ENCODE data around the gene KCNAB3. TPM values are rescaled to one million over a fixed set of nuclear protein-coding genes. Genes with fewer than 3 reads are reported as not detected.

KCNAB3 gene
- total RNA-seq, 1 donor from 2014 or later = 0.29 TPM

DNA sequence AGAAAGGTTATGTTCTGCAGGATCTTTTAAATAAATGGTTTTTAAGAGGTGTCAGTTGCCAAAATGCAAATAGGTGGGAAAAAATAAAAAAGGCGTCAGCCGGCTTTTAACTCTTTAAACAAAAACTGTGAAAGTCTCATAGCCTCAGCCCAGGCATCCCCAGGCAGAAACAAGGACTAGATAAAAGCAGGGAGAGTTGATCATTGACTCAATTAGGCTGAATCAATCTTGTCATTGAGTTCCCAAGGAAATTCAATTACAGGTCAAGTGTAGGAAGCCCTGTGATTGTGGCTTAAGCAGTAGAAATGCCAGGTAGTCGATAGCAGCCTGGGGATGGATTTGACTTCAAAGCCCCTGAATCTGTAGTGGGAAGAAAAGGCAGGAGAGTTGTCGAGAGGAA lies 42.0 kb upstream of the KCNAB3 start:
- H3K4me3 ChIP-seq (ENCODE audit: low read depth, low read length) = no peak overlapping the region
- H3K36me3 ChIP-seq (ENCODE audit: control insufficient read depth, insufficient read depth, low read length) = no peaks in the 10 kb centered on the region
- DNase-seq (ENCODE audit: low read depth) = no peak
- TF ChIP-seq, protein P1, sequence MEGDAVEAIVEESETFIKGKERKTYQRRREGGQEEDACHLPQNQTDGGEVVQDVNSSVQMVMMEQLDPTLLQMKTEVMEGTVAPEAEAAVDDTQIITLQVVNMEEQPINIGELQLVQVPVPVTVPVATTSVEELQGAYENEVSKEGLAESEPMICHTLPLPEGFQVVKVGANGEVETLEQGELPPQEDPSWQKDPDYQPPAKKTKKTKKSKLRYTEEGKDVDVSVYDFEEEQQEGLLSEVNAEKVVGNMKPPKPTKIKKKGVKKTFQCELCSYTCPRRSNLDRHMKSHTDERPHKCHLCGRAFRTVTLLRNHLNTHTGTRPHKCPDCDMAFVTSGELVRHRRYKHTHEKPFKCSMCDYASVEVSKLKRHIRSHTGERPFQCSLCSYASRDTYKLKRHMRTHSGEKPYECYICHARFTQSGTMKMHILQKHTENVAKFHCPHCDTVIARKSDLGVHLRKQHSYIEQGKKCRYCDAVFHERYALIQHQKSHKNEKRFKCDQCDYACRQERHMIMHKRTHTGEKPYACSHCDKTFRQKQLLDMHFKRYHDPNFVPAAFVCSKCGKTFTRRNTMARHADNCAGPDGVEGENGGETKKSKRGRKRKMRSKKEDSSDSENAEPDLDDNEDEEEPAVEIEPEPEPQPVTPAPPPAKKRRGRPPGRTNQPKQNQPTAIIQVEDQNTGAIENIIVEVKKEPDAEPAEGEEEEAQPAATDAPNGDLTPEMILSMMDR (IDR thresholded peaks at IDR 0.05; ENCODE audit: insufficient read depth, low read length, poor library complexity, severe bottlenecking) = no peak
- H3K27me3 ChIP-seq (ENCODE audit: control insufficient read depth, insufficient read depth, low read length) = no peaks in the 10 kb centered on the region

DNA sequence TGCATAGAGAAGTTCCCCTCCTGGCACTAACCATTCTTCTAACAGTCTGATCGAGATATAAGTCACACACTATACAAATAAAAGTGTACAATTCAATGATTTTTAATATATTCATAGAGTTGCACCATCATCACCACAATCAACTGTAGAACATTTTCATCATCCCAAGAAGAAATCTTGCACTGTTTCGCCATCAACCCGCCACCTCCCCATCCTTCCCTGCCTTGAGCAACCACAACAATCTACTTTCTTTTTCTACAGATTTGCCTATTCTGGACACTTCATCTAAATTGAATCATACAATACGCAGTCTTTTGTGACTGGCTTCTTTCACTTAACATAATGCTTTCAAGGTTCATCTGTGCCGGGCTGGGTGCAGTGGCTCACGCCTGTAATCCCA lies 39.8 kb upstream of the KCNAB3 start:
- Histone ChIP-seq H3K4me3 (ENCODE audit: low read depth, low read length) (no peak overlapping the region), H3K36me3 (ENCODE audit: control insufficient read depth, insufficient read depth, low read length) (no peaks in the 10 kb centered on the region), H3K27me3 (ENCODE audit: control insufficient read depth, insufficient read depth, low read length) (no peaks in the 10 kb centered on the region)
- DNase-seq (ENCODE audit: low read depth) = no peak
- TF ChIP-seq, protein P1 (IDR thresholded peaks at IDR 0.05; ENCODE audit: insufficient read depth, low read length, poor library complexity, severe bottlenecking) = no peak

DNA sequence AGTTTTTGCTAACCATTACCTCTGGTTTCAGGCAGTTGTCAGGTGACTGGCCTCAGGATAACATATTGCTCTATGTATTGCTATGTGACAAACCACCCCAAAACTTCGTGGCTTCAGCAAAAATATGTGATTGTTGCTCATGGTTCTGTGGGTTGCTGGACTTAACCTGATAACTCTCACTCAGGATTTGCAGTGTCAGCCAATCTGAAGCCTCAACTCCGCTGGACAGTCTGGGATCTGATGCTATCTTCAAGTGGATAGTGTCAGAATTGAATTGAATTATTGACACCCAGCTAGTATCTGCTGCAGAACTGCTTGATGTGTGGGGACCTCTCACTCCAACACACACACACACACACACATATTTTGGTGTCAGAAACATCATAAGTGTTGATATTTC lies 38.1 kb upstream of the KCNAB3 start:
- DNase-seq (ENCODE audit: low read depth) = no peak
- H3K4me3 ChIP-seq (ENCODE audit: low read depth, low read length) = no peak overlapping the region
- no peaks in the 10 kb centered on the region for H3K36me3 ChIP-seq (ENCODE audit: control insufficient read depth, insufficient read depth, low read length)
- TF ChIP-seq, protein P1 (IDR thresholded peaks at IDR 0.05; ENCODE audit: insufficient read depth, low read length, poor library complexity, severe bottlenecking) = no peak
- no peaks in the 10 kb centered on the region for H3K27me3 ChIP-seq (ENCODE audit: control insufficient read depth, insufficient read depth, low read length)

DNA sequence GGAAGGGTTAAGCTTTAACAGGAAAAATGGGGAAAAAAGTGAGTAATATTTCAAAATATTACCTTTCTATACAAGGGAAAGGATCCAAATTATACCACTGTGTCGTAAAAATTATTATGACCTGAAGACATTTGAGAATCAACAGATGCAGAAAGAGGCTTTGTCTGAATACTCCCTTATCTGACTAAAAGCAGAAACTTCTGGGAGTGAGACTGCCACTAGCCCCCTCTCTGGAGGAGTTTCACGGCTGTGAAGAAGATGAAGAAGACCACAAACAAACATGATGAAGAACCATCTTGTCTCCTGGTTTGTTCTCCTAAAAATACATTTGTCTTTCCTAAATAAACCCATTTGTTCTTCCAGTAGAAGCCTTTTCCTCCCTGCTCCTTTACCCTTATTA lies 31.8 kb upstream of the KCNAB3 start:
- Histone ChIP-seq H3K36me3 (ENCODE audit: control insufficient read depth, insufficient read depth, low read length) (no peaks in the 10 kb centered on the region), H3K4me3 (ENCODE audit: low read depth, low read length) (no peak overlapping the region), H3K27me3 (ENCODE audit: control insufficient read depth, insufficient read depth, low read length) (no peaks in the 10 kb centered on the region)
- TF ChIP-seq, protein P1 (IDR thresholded peaks at IDR 0.05; ENCODE audit: insufficient read depth, low read length, poor library complexity, severe bottlenecking) = no peak
- no peak for DNase-seq (ENCODE audit: low read depth)

DNA sequence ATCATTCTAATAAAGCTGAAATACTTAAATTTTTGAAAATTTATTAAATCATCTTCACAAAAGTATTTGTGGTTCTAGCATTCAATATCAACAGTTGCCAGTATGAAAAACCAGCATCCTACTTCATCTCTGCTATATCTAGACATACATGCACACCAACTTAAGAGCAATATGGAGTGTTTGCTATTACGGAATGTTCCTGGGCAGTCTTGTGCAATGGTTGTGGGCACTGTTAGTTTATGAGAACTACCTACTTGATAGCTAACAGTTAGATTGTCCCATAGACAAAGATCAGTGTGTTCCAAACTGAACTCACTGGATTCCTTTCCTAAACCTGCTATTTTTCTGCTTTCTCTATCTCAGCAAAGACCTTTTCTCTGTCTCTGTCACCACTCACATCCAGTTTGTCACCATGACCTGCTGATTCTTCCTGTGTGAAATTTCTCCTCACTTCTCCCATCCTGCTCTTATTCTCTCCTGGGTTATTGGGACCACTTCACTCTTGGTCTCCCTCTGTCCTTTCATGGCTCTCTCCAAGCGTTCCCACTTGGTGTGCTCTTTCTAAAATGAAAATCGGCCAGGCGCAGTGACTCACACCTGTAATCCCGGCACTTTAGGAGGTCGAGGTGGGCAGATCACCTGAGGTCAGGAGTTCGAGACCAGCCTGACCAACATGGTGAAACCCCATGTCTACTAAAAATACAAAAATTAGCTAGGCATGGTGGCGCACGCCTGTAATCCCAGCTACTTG lies 30.0 kb upstream of the KCNAB3 start:
- Histone ChIP-seq H3K36me3 (ENCODE audit: control insufficient read depth, insufficient read depth, low read length) (no peaks in the 10 kb centered on the region), H3K27me3 (ENCODE audit: control insufficient read depth, insufficient read depth, low read length) (no peaks in the 10 kb centered on the region), H3K4me3 (ENCODE audit: low read depth, low read length) (no peak overlapping the region)
- no peak for DNase-seq (ENCODE audit: low read depth)
- TF ChIP-seq, protein P1 (IDR thresholded peaks at IDR 0.05; ENCODE audit: insufficient read depth, low read length, poor library complexity, severe bottlenecking) = no peak

Measured in kidney epithelial cell (primary cell).